GM12878 (cell line): ENCODE measurements around the gene S100A16. TPM values are rescaled to one million over a fixed set of nuclear protein-coding genes. Genes with fewer than 3 reads are reported as not detected.

Experiments used
- CREM ChIP-seq: IDR thresholded peaks from 2 replicates; pipeline ENCODE4 v1.6.1; 2014; ENCODE audit warnings: antibody characterized with exemption, low read depth
- IKZF2 ChIP-seq, 2 experiments: fragments of 450-650 bp; IDR thresholded peaks; 2 replicates each; pipeline ENCODE4 v1.6.1; 2017; ENCODE audit warnings: mild to moderate bottlenecking in 2 of 2, moderate library complexity in 2 of 2
- MYB ChIP-seq: fragments of 150-350 bp; IDR thresholded peaks from 2 replicates; pipeline ENCODE4 v1.6.1; 2014; ENCODE audit warnings: mild to moderate bottlenecking, low read depth, low read length, borderline replicate concordance
- POLR2AphosphoS2 ChIP-seq: IDR thresholded peaks from 2 replicates; pipeline ENCODE4 v1.6.1; 2011; ENCODE audit warnings: low read depth, mild to moderate bottlenecking, low read length, improper control_type of control experiment, moderate library complexity
- POLR2AphosphoS5 ChIP-seq: IDR thresholded peaks from 2 replicates; pipeline ENCODE4 v1.6.1; 2011; ENCODE audit warnings: mild to moderate bottlenecking, low read length, inconsistent platforms
- RBBP5 ChIP-seq: fragments of 200-600 bp; sonication (generic); conservative IDR thresholded peaks from 2 replicates; pipeline ENCODE4 v1.6.1; 2016
- RELA ChIP-seq: fragments of 450-650 bp; IDR thresholded peaks from 2 replicates; pipeline ENCODE4 v1.8.0; 2014; ENCODE audit warnings: borderline replicate concordance; ENCODE audit not compliant: partially characterized antibody
- SRF ChIP-seq, 2 experiments: IDR thresholded peaks; 2 replicates each; pipeline ENCODE4 v1.6.1; 2011; ENCODE audit warnings: low read depth in 2 of 2, low read length in 2 of 2, mild to moderate bottlenecking in 1 of 2, moderate library complexity in 1 of 2
- SUPT20H ChIP-seq: IDR thresholded peaks from 2 replicates; pipeline ENCODE4 v1.6.1; 2011; ENCODE audit warnings: low read depth, mild to moderate bottlenecking, low read length, moderate library complexity, borderline replicate concordance; ENCODE audit not compliant: control insufficient read depth
- ZBTB11 ChIP-seq: fragments of 450-650 bp; formaldehyde crosslinking; IDR thresholded peaks from 2 replicates; pipeline ENCODE4 v1.5.0; 2022; ENCODE audit warnings: mild to moderate bottlenecking, missing genetic modification characterization
- polyA plus RNA-seq, 11 experiments: library from polyadenylated mRNA; depleted of rRNA in 4 of 11; unstranded in 6 of 11; stranded (reverse) in 5 of 11; fragments of >200 nt; fragmentation: Nextera tagmentation in 4 of 11; fragmentation: Illumina TruSeq in 1 of 11; extraction: Ambion mirVana in 4 of 11; extraction: Trizol in 1 of 11; gene quantifications; 1 replicate in 1 of 11; 2 replicates in 10 of 11; pipeline versions ENCODE4 v1.2.1 to v1.2.3, GENCODE V29; 2011 to 2016; ENCODE audit warnings: inconsistent platforms in 2 of 11, missing spikeins in 2 of 11, low read depth in 1 of 11
- total RNA-seq, 4 experiments: library from RNA; depleted of rRNA in 3 of 4; stranded (reverse); fragments of >200 nt in 3 of 4; fragmentation: Illumina TruSeq in 1 of 4; extraction: Trizol in 1 of 4; gene quantifications; 2 replicates each; pipeline versions ENCODE4 v1.2.1 to v1.2.3, GENCODE V29; 2013 to 2021
- TF ChIP-seq, protein P1 (sequence below): fragments of 450-650 bp; IDR thresholded peaks from 2 replicates; pipeline ENCODE4 v1.6.1; 2018; ENCODE audit warnings: borderline replicate concordance, mild to moderate bottlenecking; ENCODE audit not compliant: partially characterized antibody
- TF ChIP-seq, protein P2 (sequence below): IDR thresholded peaks from 2 replicates; pipeline ENCODE4 v1.6.1; 2012; ENCODE audit warnings: mild to moderate bottlenecking, low read depth, low read length
- TF ChIP-seq, protein P3 (sequence below): fragments of 450-650 bp; IDR thresholded peaks from 2 replicates; pipeline ENCODE4 v1.6.1; 2017; ENCODE audit warnings: mild to moderate bottlenecking, moderate library complexity

S100A16 gene
- total and polyA plus RNA-seq, 10 of the 15 experiments (the other 5 are each of a cell fraction or from before 2014, with no cell fraction given): 0.14 to 0.51 (median 0.25) TPM; not detected in 6

DNA sequence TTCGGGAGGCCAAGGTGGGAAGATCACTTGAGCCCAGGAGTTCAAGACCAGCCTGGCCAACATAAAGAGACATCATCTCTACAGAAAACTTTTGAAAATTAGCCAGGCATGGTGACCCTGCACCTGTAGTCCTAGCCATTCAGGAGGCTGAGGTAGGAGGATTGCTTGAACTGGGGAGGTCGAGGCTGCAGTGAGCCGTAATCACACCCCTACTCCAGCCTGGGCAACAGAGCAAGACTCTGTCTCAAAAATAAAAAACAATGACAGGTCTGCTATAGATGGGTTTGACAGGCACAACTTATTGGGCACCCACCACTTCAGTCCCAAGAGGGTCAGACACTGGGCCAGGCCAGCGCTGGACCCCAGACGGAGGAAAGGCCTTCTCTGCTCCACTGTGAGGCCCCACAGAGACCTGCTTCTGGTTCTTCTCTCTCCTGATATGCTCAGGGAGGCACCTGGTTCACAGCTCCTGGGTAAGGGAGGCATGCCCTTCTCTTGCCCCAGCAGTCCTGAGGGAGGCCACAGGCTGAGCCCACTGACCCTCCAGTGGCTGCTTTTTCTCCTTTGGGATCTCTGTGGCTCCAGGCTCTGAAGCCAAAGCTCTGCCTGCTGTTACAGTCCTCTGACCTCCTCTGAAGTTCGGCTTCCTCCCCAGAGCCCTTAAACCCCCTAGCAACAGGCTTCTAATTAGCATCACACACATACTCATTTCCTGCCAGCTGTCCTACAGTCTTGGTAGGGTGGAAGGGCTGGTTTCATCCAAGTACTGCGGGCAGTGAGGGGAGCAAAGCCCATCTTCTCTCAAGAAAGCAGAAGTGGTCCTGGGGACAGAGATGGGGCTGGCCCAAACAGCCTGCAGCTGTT, 14.4 kb downstream of the S100A16 start (continued):
- no peak for TF ChIP-seq ZBTB11
- no peak for TF ChIP-seq MYB
- TF ChIP-seq CREM: peak; percentile 60
- TF ChIP-seq, protein P1, sequence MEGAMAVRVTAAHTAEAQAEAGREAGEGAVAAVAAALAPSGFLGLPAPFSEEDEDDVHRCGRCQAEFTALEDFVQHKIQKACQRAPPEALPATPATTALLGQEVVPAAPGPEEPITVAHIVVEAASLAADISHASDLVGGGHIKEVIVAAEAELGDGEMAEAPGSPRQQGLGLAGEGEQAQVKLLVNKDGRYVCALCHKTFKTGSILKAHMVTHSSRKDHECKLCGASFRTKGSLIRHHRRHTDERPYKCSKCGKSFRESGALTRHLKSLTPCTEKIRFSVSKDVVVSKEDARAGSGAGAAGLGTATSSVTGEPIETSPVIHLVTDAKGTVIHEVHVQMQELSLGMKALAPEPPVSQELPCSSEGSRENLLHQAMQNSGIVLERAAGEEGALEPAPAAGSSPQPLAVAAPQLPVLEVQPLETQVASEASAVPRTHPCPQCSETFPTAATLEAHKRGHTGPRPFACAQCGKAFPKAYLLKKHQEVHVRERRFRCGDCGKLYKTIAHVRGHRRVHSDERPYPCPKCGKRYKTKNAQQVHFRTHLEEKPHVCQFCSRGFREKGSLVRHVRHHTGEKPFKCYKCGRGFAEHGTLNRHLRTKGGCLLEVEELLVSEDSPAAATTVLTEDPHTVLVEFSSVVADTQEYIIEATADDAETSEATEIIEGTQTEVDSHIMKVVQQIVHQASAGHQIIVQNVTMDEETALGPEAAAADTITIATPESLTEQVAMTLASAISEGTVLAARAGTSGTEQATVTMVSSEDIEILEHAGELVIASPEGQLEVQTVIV: no peak
- TF ChIP-seq SRF (IDR thresholded peaks at IDR 0.05; ENCODE audit: low read depth in 2 of 2, low read length in 2 of 2): no peak
- TF ChIP-seq, protein P2, sequence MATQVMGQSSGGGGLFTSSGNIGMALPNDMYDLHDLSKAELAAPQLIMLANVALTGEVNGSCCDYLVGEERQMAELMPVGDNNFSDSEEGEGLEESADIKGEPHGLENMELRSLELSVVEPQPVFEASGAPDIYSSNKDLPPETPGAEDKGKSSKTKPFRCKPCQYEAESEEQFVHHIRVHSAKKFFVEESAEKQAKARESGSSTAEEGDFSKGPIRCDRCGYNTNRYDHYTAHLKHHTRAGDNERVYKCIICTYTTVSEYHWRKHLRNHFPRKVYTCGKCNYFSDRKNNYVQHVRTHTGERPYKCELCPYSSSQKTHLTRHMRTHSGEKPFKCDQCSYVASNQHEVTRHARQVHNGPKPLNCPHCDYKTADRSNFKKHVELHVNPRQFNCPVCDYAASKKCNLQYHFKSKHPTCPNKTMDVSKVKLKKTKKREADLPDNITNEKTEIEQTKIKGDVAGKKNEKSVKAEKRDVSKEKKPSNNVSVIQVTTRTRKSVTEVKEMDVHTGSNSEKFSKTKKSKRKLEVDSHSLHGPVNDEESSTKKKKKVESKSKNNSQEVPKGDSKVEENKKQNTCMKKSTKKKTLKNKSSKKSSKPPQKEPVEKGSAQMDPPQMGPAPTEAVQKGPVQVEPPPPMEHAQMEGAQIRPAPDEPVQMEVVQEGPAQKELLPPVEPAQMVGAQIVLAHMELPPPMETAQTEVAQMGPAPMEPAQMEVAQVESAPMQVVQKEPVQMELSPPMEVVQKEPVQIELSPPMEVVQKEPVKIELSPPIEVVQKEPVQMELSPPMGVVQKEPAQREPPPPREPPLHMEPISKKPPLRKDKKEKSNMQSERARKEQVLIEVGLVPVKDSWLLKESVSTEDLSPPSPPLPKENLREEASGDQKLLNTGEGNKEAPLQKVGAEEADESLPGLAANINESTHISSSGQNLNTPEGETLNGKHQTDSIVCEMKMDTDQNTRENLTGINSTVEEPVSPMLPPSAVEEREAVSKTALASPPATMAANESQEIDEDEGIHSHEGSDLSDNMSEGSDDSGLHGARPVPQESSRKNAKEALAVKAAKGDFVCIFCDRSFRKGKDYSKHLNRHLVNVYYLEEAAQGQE: no peak
- no peak for TF ChIP-seq SUPT20H
- no peak for TF ChIP-seq RELA
- no peak for TF ChIP-seq POLR2AphosphoS2
- TF ChIP-seq, protein P3, sequence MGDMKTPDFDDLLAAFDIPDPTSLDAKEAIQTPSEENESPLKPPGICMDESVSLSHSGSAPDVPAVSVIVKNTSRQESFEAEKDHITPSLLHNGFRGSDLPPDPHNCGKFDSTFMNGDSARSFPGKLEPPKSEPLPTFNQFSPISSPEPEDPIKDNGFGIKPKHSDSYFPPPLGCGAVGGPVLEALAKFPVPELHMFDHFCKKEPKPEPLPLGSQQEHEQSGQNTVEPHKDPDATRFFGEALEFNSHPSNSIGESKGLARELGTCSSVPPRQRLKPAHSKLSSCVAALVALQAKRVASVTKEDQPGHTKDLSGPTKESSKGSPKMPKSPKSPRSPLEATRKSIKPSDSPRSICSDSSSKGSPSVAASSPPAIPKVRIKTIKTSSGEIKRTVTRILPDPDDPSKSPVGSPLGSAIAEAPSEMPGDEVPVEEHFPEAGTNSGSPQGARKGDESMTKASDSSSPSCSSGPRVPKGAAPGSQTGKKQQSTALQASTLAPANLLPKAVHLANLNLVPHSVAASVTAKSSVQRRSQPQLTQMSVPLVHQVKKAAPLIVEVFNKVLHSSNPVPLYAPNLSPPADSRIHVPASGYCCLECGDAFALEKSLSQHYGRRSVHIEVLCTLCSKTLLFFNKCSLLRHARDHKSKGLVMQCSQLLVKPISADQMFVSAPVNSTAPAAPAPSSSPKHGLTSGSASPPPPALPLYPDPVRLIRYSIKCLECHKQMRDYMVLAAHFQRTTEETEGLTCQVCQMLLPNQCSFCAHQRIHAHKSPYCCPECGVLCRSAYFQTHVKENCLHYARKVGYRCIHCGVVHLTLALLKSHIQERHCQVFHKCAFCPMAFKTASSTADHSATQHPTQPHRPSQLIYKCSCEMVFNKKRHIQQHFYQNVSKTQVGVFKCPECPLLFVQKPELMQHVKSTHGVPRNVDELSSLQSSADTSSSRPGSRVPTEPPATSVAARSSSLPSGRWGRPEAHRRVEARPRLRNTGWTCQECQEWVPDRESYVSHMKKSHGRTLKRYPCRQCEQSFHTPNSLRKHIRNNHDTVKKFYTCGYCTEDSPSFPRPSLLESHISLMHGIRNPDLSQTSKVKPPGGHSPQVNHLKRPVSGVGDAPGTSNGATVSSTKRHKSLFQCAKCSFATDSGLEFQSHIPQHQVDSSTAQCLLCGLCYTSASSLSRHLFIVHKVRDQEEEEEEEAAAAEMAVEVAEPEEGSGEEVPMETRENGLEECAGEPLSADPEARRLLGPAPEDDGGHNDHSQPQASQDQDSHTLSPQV: no peak
- TF ChIP-seq IKZF2 (IDR thresholded peaks at IDR 0.05): peak; percentile 76 to 79; a peak in 2 of 4 replicates
- peak; percentile 71 for TF ChIP-seq POLR2AphosphoS5
- TF ChIP-seq RBBP5: no peak; the same call in 1 of the 2 replicates
